Pancreas (tissue), 10 donors: ENCODE results near the gene JUNB. TPM values are rescaled to one million over a fixed set of nuclear protein-coding genes. Genes with fewer than 3 reads are reported as not detected.

Experiments
- ATAC-seq, 4 donors: fragments of 200-7000 bp; cut with Tn5 transposase; one replicate each; pipeline versions ENCODE4 v1.8.0 to v1.9.1; 2020; ENCODE audit warnings: mild to moderate bottlenecking in 4 of 4, moderate library complexity in 4 of 4
- DNase-seq, 6 donors: peaks; one replicate each; pipeline ENCODE4 v3.0.0-alpha.2; 2020
- FAIRE-seq: peaks from 2 replicates; lab custom pipeline; 2012; peaks lifted over from hg19 to GRCh38; lab: Jason Lieb, UNC
- H3K27ac ChIP-seq, 4 donors: fragments of 200-600 bp; sonication (generic); 1 replicate in 3 of 4; 2 replicates in 1 of 4; pipeline versions ENCODE4 v1.5.0 to v1.8.0; 2020
- H3K27me3 ChIP-seq, 4 donors: fragments of 200-600 bp; one replicate each; pipeline ENCODE4 v1.8.0; 2021
- H3K36me3 ChIP-seq, 3 donors: fragments of 200-600 bp; sonication (generic) in 1 of 3; one replicate each; pipeline versions ENCODE4 v1.5.0 to v1.8.0; 2020 to 2021
- H3K4me1 ChIP-seq, 3 donors: fragments of 200-600 bp; one replicate each; pipeline ENCODE4 v1.8.0; 2021
- H3K4me3 ChIP-seq, 4 donors: fragments of 200-600 bp; sonication (generic) in 2 of 4; one replicate each; pipeline versions ENCODE4 v1.5.0 to v1.8.0; 2020 to 2021
- H3K9me3 ChIP-seq, 4 donors: fragments of 200-600 bp; one replicate each; pipeline ENCODE4 v1.8.0; 2021
- WGBS, 2 donors: extraction: QIAGEN DNeasy Blood & Tissue Kit; methylation state at CpG; one replicate each; pipeline ENCODE4 v1.1.7; 2013; 5-methylcytosine and 5-hydroxymethylcytosine counted together
- intact Hi-C, 3 donors: fragments of 100-400 bp; cut with DNase I; formaldehyde crosslinking; loops; one replicate each; pipeline versions ENCODE4 v1.11.1 to v1.14.2; 2022
- polyA plus RNA-seq, 2 donors: library from polyadenylated mRNA; stranded (reverse); fragments of 200-250 nt; gene quantifications; one replicate each; pipeline ENCODE4 v1.2.3, GENCODE V29; 2013
- total RNA-seq, 6 donors: library from RNA; stranded (reverse); fragmentation: NEBNext Ultra II Directional in 4 of 6; extraction: Animal tissue kit (Norgen Biotek cat#: 25700) in 4 of 6; gene quantifications; one replicate each; pipeline versions ENCODE4 v1.2.1 to v1.2.4, GENCODE V29; 2021 to 2023
- TF ChIP-seq, protein P1 (sequence below), 4 donors: fragments of 200-600 bp; sonication (generic) in 3 of 4; IDR thresholded peaks; one replicate each; pipeline versions ENCODE4 v1.5.0 to v1.8.0; 2021; ENCODE audit warnings: antibody characterized with exemption in 4 of 4
- donor health status: healthy with polysubstance abuse.
- donor health status: DM: no; HTN: no; CAD: no; lungs with moderate emphysema.
- donor health status: DM: no; HTN: no; CAD: no.
- donor health status: control.
- donor health status: control.
- donor health status: Bipolar disorder and iron deficiency.
- donor health status: DM: yes; HTN: yes; CAD: no.
- donor health status: DM: no; HTN: no; CAD: no.
- donor health status: DM: no; HTN: no; CAD: no.
- donor health status: DM: yes; HTN: yes; CAD: no.

The JUNB gene
- total and polyA plus RNA-seq, 8 donors = 41.6 to 206 (median 97.8) TPM

- 0% methylated on average over 76 to 84 of the region's 84 CpGs for WGBS, 2 donors
- FAIRE-seq = no peak
- Histone ChIP-seq H3K4me1 (peaks cover 10 to 32% (median 20%) of the 10 kb centered on the region in 3 donors), H3K36me3 (no peaks in the 10 kb centered on the region), H3K27me3 (no peaks in the 10 kb centered on the region), H3K9me3 (no peaks in the 10 kb centered on the region), H3K4me3 (peak overlapping the region; percentile 70 to 95 (median 86)), H3K27ac (peak overlapping the region; percentile 95 to 100 (median 99))
- intact Hi-C loops = no loop called here
- peak in 2 of 4 donors; percentile 9 to 11 for ATAC-seq
- peak; percentile 73 to 94 (median 80) for DNase-seq
- TF ChIP-seq, protein P1, sequence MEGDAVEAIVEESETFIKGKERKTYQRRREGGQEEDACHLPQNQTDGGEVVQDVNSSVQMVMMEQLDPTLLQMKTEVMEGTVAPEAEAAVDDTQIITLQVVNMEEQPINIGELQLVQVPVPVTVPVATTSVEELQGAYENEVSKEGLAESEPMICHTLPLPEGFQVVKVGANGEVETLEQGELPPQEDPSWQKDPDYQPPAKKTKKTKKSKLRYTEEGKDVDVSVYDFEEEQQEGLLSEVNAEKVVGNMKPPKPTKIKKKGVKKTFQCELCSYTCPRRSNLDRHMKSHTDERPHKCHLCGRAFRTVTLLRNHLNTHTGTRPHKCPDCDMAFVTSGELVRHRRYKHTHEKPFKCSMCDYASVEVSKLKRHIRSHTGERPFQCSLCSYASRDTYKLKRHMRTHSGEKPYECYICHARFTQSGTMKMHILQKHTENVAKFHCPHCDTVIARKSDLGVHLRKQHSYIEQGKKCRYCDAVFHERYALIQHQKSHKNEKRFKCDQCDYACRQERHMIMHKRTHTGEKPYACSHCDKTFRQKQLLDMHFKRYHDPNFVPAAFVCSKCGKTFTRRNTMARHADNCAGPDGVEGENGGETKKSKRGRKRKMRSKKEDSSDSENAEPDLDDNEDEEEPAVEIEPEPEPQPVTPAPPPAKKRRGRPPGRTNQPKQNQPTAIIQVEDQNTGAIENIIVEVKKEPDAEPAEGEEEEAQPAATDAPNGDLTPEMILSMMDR (IDR thresholded peaks at IDR 0.05) = no peak
Measured at GRCh38 chr19:12792051-12792852, 966 bp downstream of the JUNB start.

GRCh38 chr19:12792853-12793289 lies 1.6 kb downstream of the JUNB start:
- FAIRE-seq (no peak), ATAC-seq (peak in 1 of 4 donors; percentile 0), DNase-seq (peak in 3 of 6 donors; percentile 43 to 68 (median 47))
- Histone ChIP-seq H3K36me3 (no peaks in the 10 kb centered on the region), H3K27me3 (no peaks in the 10 kb centered on the region), H3K4me1 (peaks cover 10 to 26% (median 20%) of the 10 kb centered on the region in 3 donors), H3K4me3 (peak overlapping the region; percentile 70 to 95 (median 86)), H3K9me3 (no peaks in the 10 kb centered on the region), H3K27ac (peak overlapping the region; percentile 95 to 100 (median 99))
- TF ChIP-seq, protein P1 (IDR thresholded peaks at IDR 0.05) = no peak
- intact Hi-C loops = no loop called here
- 0% methylated on average over 22 of the region's 22 CpGs for WGBS, 2 donors

GRCh38 chr19:12793290-12794195 lies 2.3 kb downstream of the JUNB start:
- H3K4me3 ChIP-seq = peak overlapping the region; percentile 70 to 95 (median 86)

GRCh38 chr19:12794196-12794941 lies 3.1 kb downstream of the JUNB start:
- Histone ChIP-seq H3K4me1 (peaks cover under 1 to 12% (median 8%) of the 10 kb centered on the region in 3 donors), H3K9me3 (no peaks in the 10 kb centered on the region), H3K4me3 (peak overlapping the region in 2 of 4 donors; percentile 70 to 81), H3K36me3 (peaks cover 0 to 4% (median 0%) of the 10 kb centered on the region in 3 donors), H3K27ac (peak overlapping the region; percentile 95 to 100 (median 99)), H3K27me3 (no peaks in the 10 kb centered on the region)
- DNase-seq (peak in 2 of 6 donors; percentile 33 to 36), FAIRE-seq (no peak), ATAC-seq (no peak)
- WGBS, 2 donors = 58 to 68% methylated on average over 7 of the region's 7 CpGs
- TF ChIP-seq, protein P1 (IDR thresholded peaks at IDR 0.05) = no peak
- intact Hi-C loops = no loop called here

More at GRCh38 chr19:12793290-12794195, 2.3 kb downstream of the JUNB start:
- ATAC-seq (peak; percentile 46 to 67 (median 56)), FAIRE-seq (no peak), DNase-seq (peak; percentile 94 to 99 (median 96))
- TF ChIP-seq, protein P1 (IDR thresholded peaks at IDR 0.05) = no peak
- intact Hi-C loops = no loop called here
- no peaks in the 10 kb centered on the region for H3K36me3 ChIP-seq
- H3K27me3 ChIP-seq = no peaks in the 10 kb centered on the region
- H3K9me3 ChIP-seq = no peaks in the 10 kb centered on the region
- 0% methylated on average over 65 to 81 of the region's 81 CpGs for WGBS, 2 donors
- peak overlapping the region; percentile 95 to 100 (median 99) for H3K27ac ChIP-seq
- H3K4me1 ChIP-seq = peaks cover 9 to 19% (median 17%) of the 10 kb centered on the region in 3 donors
